GM19043 (cell line): ENCODE results near the gene FKRP.

ENCODE experiments used
- ATAC-seq: cut with Tn5 transposase; IDR thresholded peaks from one replicate; pipeline ENCODE4 v1.9.1; 2021; ENCODE audit warnings: low read depth; ENCODE audit not compliant: unreplicated experiment

Gene FKRP

GRCh38 chr19:46731007-46731501 is 14.8 kb upstream of the FKRP start:
- no peak for ATAC-seq

GRCh38 chr19:46731584-46731983 is 14.3 kb upstream of the FKRP start:
- ATAC-seq = no peak

- ATAC-seq = no peak
These were observed 13.5 kb upstream of the FKRP start for GRCh38 chr19:46732172-46732938.

- no peak for ATAC-seq
These were observed 12.7 kb upstream of the FKRP start for GRCh38 chr19:46732966-46733689.

GRCh38 chr19:46733690-46734292 is 12.1 kb upstream of the FKRP start:
- no peak for ATAC-seq

GRCh38 chr19:46736531-46737297 is 9.1 kb upstream of the FKRP start:
- ATAC-seq = no peak

GRCh38 chr19:46737298-46737654 is 8.6 kb upstream of the FKRP start:
- no peak for ATAC-seq

GRCh38 chr19:46737761-46738171 is 8.1 kb upstream of the FKRP start:
- no peak for ATAC-seq

- ATAC-seq = no peak
These were observed 6.5 kb upstream of the FKRP start for GRCh38 chr19:46739290-46739771.

GRCh38 chr19:46741447-46741846 is 4.4 kb upstream of the FKRP start:
- ATAC-seq = no peak

- ATAC-seq = no peak
These were observed 2.9 kb upstream of the FKRP start for GRCh38 chr19:46742926-46743480.

- ATAC-seq = no peak
These were observed 1.7 kb upstream of the FKRP start for GRCh38 chr19:46744005-46744691.

GRCh38 chr19:46745030-46745429 is 827 bp upstream of the FKRP start:
- no peak for ATAC-seq

- ATAC-seq = no peak
These were observed 612 bp downstream of the FKRP start, which contains the start of gene STRN4 for GRCh38 chr19:46746281-46747057. Gene STRN4, minus strand, starts transcription at chr19:46746450. Its CDS starts 20 bp downstream, at chr19:46746430.

- no peak for ATAC-seq
These were observed 2.7 kb downstream of the FKRP start for GRCh38 chr19:46748325-46749109.

GRCh38 chr19:46753420-46754155 is 7.7 kb downstream of the FKRP start:
- ATAC-seq = peak; percentile 47

GRCh38 chr19:46755077-46755852 is 9.4 kb downstream of the FKRP start:
- no peak for ATAC-seq
